ENCODE data around the gene PTCHD4. TPM values are rescaled to one million over a fixed set of nuclear protein-coding genes. Genes with fewer than 3 reads are reported as not detected.

Gene PTCHD4
- total RNA-seq: 2.4 and 4.7 TPM in 2 replicates

GRCh38 chr6:48111143-48111506 lies at the start of gene PTCHD4:
PTCHD4 (minus strand) TSS chr6:48111197; CDS start chr6:48068957, 42,240 bp downstream.

All from hair follicle dermal papilla cell (primary cell).